ENCODE measurements around the gene CDSN.

- TF ChIP-seq, protein P1, sequence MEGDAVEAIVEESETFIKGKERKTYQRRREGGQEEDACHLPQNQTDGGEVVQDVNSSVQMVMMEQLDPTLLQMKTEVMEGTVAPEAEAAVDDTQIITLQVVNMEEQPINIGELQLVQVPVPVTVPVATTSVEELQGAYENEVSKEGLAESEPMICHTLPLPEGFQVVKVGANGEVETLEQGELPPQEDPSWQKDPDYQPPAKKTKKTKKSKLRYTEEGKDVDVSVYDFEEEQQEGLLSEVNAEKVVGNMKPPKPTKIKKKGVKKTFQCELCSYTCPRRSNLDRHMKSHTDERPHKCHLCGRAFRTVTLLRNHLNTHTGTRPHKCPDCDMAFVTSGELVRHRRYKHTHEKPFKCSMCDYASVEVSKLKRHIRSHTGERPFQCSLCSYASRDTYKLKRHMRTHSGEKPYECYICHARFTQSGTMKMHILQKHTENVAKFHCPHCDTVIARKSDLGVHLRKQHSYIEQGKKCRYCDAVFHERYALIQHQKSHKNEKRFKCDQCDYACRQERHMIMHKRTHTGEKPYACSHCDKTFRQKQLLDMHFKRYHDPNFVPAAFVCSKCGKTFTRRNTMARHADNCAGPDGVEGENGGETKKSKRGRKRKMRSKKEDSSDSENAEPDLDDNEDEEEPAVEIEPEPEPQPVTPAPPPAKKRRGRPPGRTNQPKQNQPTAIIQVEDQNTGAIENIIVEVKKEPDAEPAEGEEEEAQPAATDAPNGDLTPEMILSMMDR (IDR thresholded peaks at IDR 0.05) = peak in 2 of 4 experiments; percentile 10 to 18
- no peak for TF ChIP-seq POLR2AphosphoS5 (IDR thresholded peaks at IDR 0.05)
Observed at GRCh38 chr6:31114970-31115849, 5.0 kb downstream of the CDSN start.

Data from gastroesophageal sphincter (tissue), 3 donors.